ENCODE results near the gene ZFPM1. TPM values are rescaled to one million over a fixed set of nuclear protein-coding genes. Genes with fewer than 3 reads are reported as not detected.

The ZFPM1 gene
- total RNA-seq, 1 experiment from 2014 or later = 3.9 TPM

DNA sequence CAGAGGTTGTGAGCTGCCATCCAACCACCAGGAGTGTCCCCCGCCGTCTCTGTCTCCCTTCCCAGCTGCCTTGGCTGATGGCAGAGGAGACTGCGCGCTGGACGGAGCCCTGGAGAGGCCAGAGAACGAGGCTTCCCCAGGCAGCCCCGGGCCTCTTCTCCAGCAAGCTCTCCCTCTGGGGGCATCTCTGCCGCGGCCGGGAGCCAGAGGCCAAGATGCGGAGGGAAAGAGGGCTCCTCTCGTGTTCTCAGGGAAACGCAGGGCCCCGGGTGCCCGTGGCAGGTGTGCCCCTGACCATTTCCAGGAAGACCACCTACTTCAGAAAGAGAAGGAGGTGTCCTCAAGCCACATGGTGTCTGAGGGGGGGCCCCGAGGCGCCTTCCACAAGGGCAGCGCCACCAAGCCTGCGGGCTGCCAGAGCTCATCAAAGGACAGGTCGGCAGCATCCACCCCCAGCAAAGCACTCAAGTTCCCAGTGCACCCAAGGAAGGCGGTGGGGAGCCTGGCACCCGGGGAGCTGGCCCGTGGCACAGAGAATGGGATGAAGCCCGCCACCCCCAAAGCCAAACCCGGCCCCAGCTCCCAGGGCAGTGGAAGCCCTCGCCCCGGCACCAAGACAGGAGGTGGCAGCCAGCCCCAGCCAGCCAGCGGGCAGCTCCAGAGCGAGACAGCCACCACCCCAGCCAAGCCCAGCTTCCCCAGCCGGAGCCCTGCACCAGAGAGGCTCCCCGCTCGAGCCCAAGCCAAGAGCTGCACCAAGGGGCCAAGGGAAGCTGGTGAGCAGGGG lies 14.8 kb upstream of the ZFPM1 start:
- POLR2A ChIA-PET = no interaction called here

GRCh38 chr16:88439016-88439415 lies 14.1 kb upstream of the ZFPM1 start:
- in situ Hi-C loops (cut with HindIII; ENCODE audit: low pct_unique_long_range_greater_than_20kb, low sequenced_read_pairs) (no loop called here), intact Hi-C loops (cut with micrococcal nuclease; ENCODE audit: unreplicated experiment) (no loop called here)
- no peak for ATAC-seq
- CTCF ChIA-PET = no interaction called here
- no peaks in the 10 kb centered on the region for H3K4me1 ChIP-seq (ENCODE audit: control insufficient read depth, insufficient read depth, low read length)
- no peaks in the 10 kb centered on the region for H3K27me3 ChIP-seq (ENCODE audit: control insufficient read depth, insufficient read depth, low read length)
- no peak overlapping the region for H3K4me3 ChIP-seq (ENCODE audit: low read depth in 2 of 2, low read length in 2 of 2)
- POLR2A ChIA-PET = no interaction called here
- no TSS peak for BruUV-seq (replicated peaks)
- no peak overlapping the region for H3K27ac ChIP-seq (ENCODE audit: low read length)
- no peak for TF ChIP-seq TCF7L2 (IDR thresholded peaks at IDR 0.05; ENCODE audit: low read depth, low read length)
- TF ChIP-seq, protein P1, sequence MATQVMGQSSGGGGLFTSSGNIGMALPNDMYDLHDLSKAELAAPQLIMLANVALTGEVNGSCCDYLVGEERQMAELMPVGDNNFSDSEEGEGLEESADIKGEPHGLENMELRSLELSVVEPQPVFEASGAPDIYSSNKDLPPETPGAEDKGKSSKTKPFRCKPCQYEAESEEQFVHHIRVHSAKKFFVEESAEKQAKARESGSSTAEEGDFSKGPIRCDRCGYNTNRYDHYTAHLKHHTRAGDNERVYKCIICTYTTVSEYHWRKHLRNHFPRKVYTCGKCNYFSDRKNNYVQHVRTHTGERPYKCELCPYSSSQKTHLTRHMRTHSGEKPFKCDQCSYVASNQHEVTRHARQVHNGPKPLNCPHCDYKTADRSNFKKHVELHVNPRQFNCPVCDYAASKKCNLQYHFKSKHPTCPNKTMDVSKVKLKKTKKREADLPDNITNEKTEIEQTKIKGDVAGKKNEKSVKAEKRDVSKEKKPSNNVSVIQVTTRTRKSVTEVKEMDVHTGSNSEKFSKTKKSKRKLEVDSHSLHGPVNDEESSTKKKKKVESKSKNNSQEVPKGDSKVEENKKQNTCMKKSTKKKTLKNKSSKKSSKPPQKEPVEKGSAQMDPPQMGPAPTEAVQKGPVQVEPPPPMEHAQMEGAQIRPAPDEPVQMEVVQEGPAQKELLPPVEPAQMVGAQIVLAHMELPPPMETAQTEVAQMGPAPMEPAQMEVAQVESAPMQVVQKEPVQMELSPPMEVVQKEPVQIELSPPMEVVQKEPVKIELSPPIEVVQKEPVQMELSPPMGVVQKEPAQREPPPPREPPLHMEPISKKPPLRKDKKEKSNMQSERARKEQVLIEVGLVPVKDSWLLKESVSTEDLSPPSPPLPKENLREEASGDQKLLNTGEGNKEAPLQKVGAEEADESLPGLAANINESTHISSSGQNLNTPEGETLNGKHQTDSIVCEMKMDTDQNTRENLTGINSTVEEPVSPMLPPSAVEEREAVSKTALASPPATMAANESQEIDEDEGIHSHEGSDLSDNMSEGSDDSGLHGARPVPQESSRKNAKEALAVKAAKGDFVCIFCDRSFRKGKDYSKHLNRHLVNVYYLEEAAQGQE (IDR thresholded peaks at IDR 0.05; ENCODE audit: insufficient read depth in 1 of 2, low read depth in 2 of 2, low read length in 1 of 2) = peak in 1 of 2 experiments; percentile 55; a peak in 1 of 4 replicates
- no peaks in the 10 kb centered on the region for H3K9me3 ChIP-seq (ENCODE audit: control insufficient read depth, insufficient read depth, low read depth, low read length)
- no peak for DNase-seq (ENCODE audit: low read depth, low spot score)
- H3K36me3 ChIP-seq (ENCODE audit: control insufficient read depth, insufficient read depth, low read length) = no peaks in the 10 kb centered on the region

More for the DNA sequence above, 14.8 kb upstream of the ZFPM1 start:
- no peaks in the 10 kb centered on the region for H3K27me3 ChIP-seq (ENCODE audit: control insufficient read depth, insufficient read depth, low read length)
- no TSS peak for BruUV-seq (replicated peaks)
- H3K4me1 ChIP-seq (ENCODE audit: control insufficient read depth, insufficient read depth, low read length) = no peaks in the 10 kb centered on the region
- H3K9me3 ChIP-seq (ENCODE audit: control insufficient read depth, insufficient read depth, low read depth, low read length) = no peaks in the 10 kb centered on the region
- DNase-seq (ENCODE audit: low read depth, low spot score) (no peak), ATAC-seq (no peak)
- intact Hi-C loops (cut with micrococcal nuclease; ENCODE audit: unreplicated experiment) (no loop called here), in situ Hi-C loops (cut with HindIII; ENCODE audit: low pct_unique_long_range_greater_than_20kb, low sequenced_read_pairs) (no loop called here)
- CTCF ChIA-PET = interaction anchor here (0.5 to 1.1 kb wide), 2 partner anchors 138 to 151 kb away, joined by 3 to 4 read pairs; no protein-coding TSS in a partner anchor
- TF ChIP-seq, protein P2, sequence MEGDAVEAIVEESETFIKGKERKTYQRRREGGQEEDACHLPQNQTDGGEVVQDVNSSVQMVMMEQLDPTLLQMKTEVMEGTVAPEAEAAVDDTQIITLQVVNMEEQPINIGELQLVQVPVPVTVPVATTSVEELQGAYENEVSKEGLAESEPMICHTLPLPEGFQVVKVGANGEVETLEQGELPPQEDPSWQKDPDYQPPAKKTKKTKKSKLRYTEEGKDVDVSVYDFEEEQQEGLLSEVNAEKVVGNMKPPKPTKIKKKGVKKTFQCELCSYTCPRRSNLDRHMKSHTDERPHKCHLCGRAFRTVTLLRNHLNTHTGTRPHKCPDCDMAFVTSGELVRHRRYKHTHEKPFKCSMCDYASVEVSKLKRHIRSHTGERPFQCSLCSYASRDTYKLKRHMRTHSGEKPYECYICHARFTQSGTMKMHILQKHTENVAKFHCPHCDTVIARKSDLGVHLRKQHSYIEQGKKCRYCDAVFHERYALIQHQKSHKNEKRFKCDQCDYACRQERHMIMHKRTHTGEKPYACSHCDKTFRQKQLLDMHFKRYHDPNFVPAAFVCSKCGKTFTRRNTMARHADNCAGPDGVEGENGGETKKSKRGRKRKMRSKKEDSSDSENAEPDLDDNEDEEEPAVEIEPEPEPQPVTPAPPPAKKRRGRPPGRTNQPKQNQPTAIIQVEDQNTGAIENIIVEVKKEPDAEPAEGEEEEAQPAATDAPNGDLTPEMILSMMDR (IDR thresholded peaks at IDR 0.05) = no peak
- TF ChIP-seq, protein P1 (IDR thresholded peaks at IDR 0.05; ENCODE audit: insufficient read depth in 1 of 2, low read depth in 2 of 2, low read length in 1 of 2) = no peak
- TF ChIP-seq TCF7L2 (IDR thresholded peaks at IDR 0.05; ENCODE audit: low read depth, low read length) = no peak
- no peak for TF ChIP-seq SIN3A (IDR thresholded peaks at IDR 0.05; ENCODE audit: borderline replicate concordance, insufficient read depth, low read depth, low read length)
- H3K4me3 ChIP-seq (ENCODE audit: low read depth in 2 of 2, low read length in 2 of 2) = no peak overlapping the region
- no peak overlapping the region for H3K27ac ChIP-seq (ENCODE audit: low read length)
- H3K36me3 ChIP-seq (ENCODE audit: control insufficient read depth, insufficient read depth, low read length) = no peaks in the 10 kb centered on the region

Data from Panc1 (cell line).